GM12878 (cell line): ENCODE results near the gene LETM1. TPM values are rescaled to one million over a fixed set of nuclear protein-coding genes. Genes with fewer than 3 reads are reported as not detected.

Source experiments
- ATAC-seq: fragments of 200-7000 bp; cut with Tn5 transposase; 3 replicates; pipeline ENCODE4 v1.9.1; 2020; ENCODE audit warnings: mild to moderate bottlenecking, moderate library complexity
- BruUV-seq: library from RNA; stranded (reverse); fragments of 400-500 nt; replicated peaks from 2 replicates; lab custom pipeline; 2021; lab: Mats Ljungman, UMichigan
- CTCF ChIA-PET: fragments of 300-600 bp; sonication (Branson Sonifier 250); formaldehyde crosslinking; extraction: SDS; loops from one replicate; lab custom pipeline; 2021; ENCODE audit warnings: inconsistent platforms; lab: Yijun Ruan, JAX
- POLR2A ChIA-PET: fragments of 350-600 bp; formaldehyde crosslinking; extraction: SDS; loops from one replicate; lab custom pipeline; 2021; ENCODE audit warnings: inconsistent platforms; lab: Charles Lee
- RAD21 ChIA-PET: fragments of 300-600 bp; sonication (Branson Sonifier 250); formaldehyde crosslinking; loops from one replicate; lab custom pipeline; 2023; ENCODE audit warnings: antibody characterized with exemption; ENCODE audit not compliant: unreplicated experiment; lab: Charles Lee
- SMC1A ChIA-PET: fragments of 300-600 bp; sonication (Branson Sonifier 250); formaldehyde crosslinking; loops from one replicate; lab custom pipeline; 2023; ENCODE audit not compliant: unreplicated experiment, uncharacterized antibody; lab: Charles Lee
- DNase-seq: peaks from one replicate; pipeline ENCODE4 v3.0.0-alpha.2; 2011; ENCODE audit warnings: low read depth, low spot score
- FAIRE-seq: peaks from 3 replicates; lab custom pipeline; 2011; peaks lifted over from hg19 to GRCh38; lab: Jason Lieb, UNC
- H2AFZ ChIP-seq: 2 replicates; pipeline ENCODE4 v1.6.0; 2011; ENCODE audit warnings: low read depth, low read length, control low read depth; ENCODE audit not compliant: control insufficient read depth
- H3K27ac ChIP-seq: 2 replicates; pipeline ENCODE4 v1.5.1; 2011; ENCODE audit warnings: control low read depth; ENCODE audit not compliant: control insufficient read depth, insufficient read depth
- H3K27me3 ChIP-seq, 2 experiments: replicated peaks in 1 of 2; 2 replicates each; pipeline versions ENCODE4 v1.6.0 to v1.6.1; 2011; ENCODE audit warnings: low read length in 1 of 2; ENCODE audit not compliant: control insufficient read depth in 2 of 2, insufficient read depth in 2 of 2
- H3K36me3 ChIP-seq, 2 experiments: 2 replicates each; pipeline ENCODE4 v1.5.1; 2011; ENCODE audit warnings: low read length in 1 of 2; ENCODE audit not compliant: control insufficient read depth in 2 of 2, insufficient read depth in 2 of 2
- H3K4me1 ChIP-seq: 2 replicates; pipeline ENCODE4 v1.6.1; 2011; ENCODE audit warnings: mild to moderate bottlenecking, low read length, moderate library complexity, mixed read lengths; ENCODE audit not compliant: control insufficient read depth, insufficient read depth
- H3K4me2 ChIP-seq: 2 replicates; pipeline ENCODE4 v1.6.0; 2011; ENCODE audit warnings: control low read depth; ENCODE audit not compliant: control insufficient read depth, insufficient read depth
- H3K4me3 ChIP-seq: fragments of 200-600 bp; sonication (generic); 2 replicates; pipeline ENCODE4 v1.5.1; 2016
- H3K79me2 ChIP-seq: 2 replicates; pipeline ENCODE4 v1.6.0; 2011; ENCODE audit warnings: low read length; ENCODE audit not compliant: control insufficient read depth, insufficient read depth
- H3K9ac ChIP-seq: 2 replicates; pipeline ENCODE4 v1.8.0; 2011; ENCODE audit warnings: low read length, control low read depth, mixed read lengths; ENCODE audit not compliant: control insufficient read depth, insufficient read depth
- H3K9me3 ChIP-seq: replicated peaks from 3 replicates; pipeline ENCODE4 v1.5.1; 2011; ENCODE audit warnings: mild to moderate bottlenecking, low read length; ENCODE audit not compliant: control insufficient read depth, insufficient read depth
- H4K20me1 ChIP-seq: 2 replicates; pipeline ENCODE4 v1.6.0; 2011; ENCODE audit not compliant: control insufficient read depth, insufficient read depth
- CHD4 ChIP-seq: fragments of 200-600 bp; sonication (generic); IDR thresholded peaks from 2 replicates; pipeline ENCODE4 v1.6.1; 2016; ENCODE audit warnings: mild to moderate bottlenecking
- CREM ChIP-seq: IDR thresholded peaks from 2 replicates; pipeline ENCODE4 v1.6.1; 2014; ENCODE audit warnings: antibody characterized with exemption, low read depth
- HDAC6 ChIP-seq: fragments of 200-600 bp; sonication (generic); IDR thresholded peaks from one replicate; pipeline ENCODE4 v1.8.0; 2017; ENCODE audit warnings: antibody characterized with exemption; ENCODE audit not compliant: unreplicated experiment
- HSF1 ChIP-seq: fragments of 150-350 bp; IDR thresholded peaks from 2 replicates; pipeline ENCODE4 v1.6.1; 2014; ENCODE audit warnings: mild to moderate bottlenecking, low read depth, low read length
- NBN ChIP-seq: fragments of 450-650 bp; IDR thresholded peaks from 2 replicates; pipeline ENCODE4 v1.6.1; 2016
- NFYA ChIP-seq: IDR thresholded peaks from 2 replicates; pipeline ENCODE4 v1.6.1; 2011; ENCODE audit warnings: low read depth, mild to moderate bottlenecking, low read length, improper control_type of control experiment, borderline replicate concordance
- NR2F1 ChIP-seq: fragments of 450-650 bp; conservative IDR thresholded peaks from 2 replicates; pipeline ENCODE4 v1.6.1; 2017; ENCODE audit warnings: mild to moderate bottlenecking
- SMC3 ChIP-seq: IDR thresholded peaks from 2 replicates; pipeline ENCODE4 v1.6.1; 2011; ENCODE audit warnings: low read length, improper control_type of control experiment, borderline replicate concordance
- SUPT20H ChIP-seq: IDR thresholded peaks from 2 replicates; pipeline ENCODE4 v1.6.1; 2011; ENCODE audit warnings: low read depth, mild to moderate bottlenecking, low read length, moderate library complexity, borderline replicate concordance; ENCODE audit not compliant: control insufficient read depth
- WGBS: methylation state at CpG from one replicate; pipeline ENCODE4 v1.1.6; 2016; ENCODE audit warnings: low lambda C conversion rate; ENCODE audit not compliant: insufficient replicate concordance, insufficient coverage; ENCODE audit errors: missing lambda C conversion rate; 5-methylcytosine and 5-hydroxymethylcytosine counted together
- in situ Hi-C: fragments of 300-500 bp; cut with MboI; formaldehyde crosslinking; loops from 9 replicates; pipeline ENCODE4 v1.14.3; 2018; ENCODE audit warnings: mixed read lengths
- intact Hi-C: fragments of 100-400 bp; cut with micrococcal nuclease; formaldehyde crosslinking; loops from one replicate; pipeline ENCODE4 v1.14.2; 2022; ENCODE audit not compliant: unreplicated experiment
- polyA plus RNA-seq, 11 experiments: library from polyadenylated mRNA; depleted of rRNA in 4 of 11; unstranded in 6 of 11; stranded (reverse) in 5 of 11; fragments of >200 nt; fragmentation: Nextera tagmentation in 4 of 11; fragmentation: Illumina TruSeq in 1 of 11; extraction: Ambion mirVana in 4 of 11; extraction: Trizol in 1 of 11; gene quantifications; 1 replicate in 1 of 11; 2 replicates in 10 of 11; pipeline versions ENCODE4 v1.2.1 to v1.2.3, GENCODE V29; 2011 to 2016; ENCODE audit warnings: inconsistent platforms in 2 of 11, missing spikeins in 2 of 11, low read depth in 1 of 11
- total RNA-seq, 4 experiments: library from RNA; depleted of rRNA in 3 of 4; stranded (reverse); fragments of >200 nt in 3 of 4; fragmentation: Illumina TruSeq in 1 of 4; extraction: Trizol in 1 of 4; gene quantifications; 2 replicates each; pipeline versions ENCODE4 v1.2.1 to v1.2.3, GENCODE V29; 2013 to 2021

Gene LETM1
- total and polyA plus RNA-seq, 10 of the 15 experiments (the other 5 are each of a cell fraction or from before 2014, with no cell fraction given), result 2.6 to 65.2 (median 30.2) TPM

- Histone ChIP-seq H3K4me3 (no peak overlapping the region), H3K9me3 (no peaks in the 10 kb centered on the region), H3K27ac (no peak overlapping the region), H3K9ac (no peak overlapping the region), H2AFZ (no peak overlapping the region), H3K36me3 (no peaks in the 10 kb centered on the region), H3K27me3 (peaks cover 8 to 12% of the 10 kb centered on the region in 2 experiments), H3K4me1 (no peaks in the 10 kb centered on the region), H3K79me2 (no peaks in the 10 kb centered on the region), H4K20me1 (no peaks in the 10 kb centered on the region), H3K4me2 (no peak overlapping the region)
- DNase-seq, result no peak
- CTCF ChIA-PET, result interaction anchor here (0.9 kb wide), 1 partner anchor 48 kb away, joined by 5 read pairs; no protein-coding TSS in a partner anchor
- no peak for FAIRE-seq
- SMC1A ChIA-PET, result no interaction called here
- no TSS peak for BruUV-seq
- TF ChIP-seq SUPT20H (no peak), CHD4 (no peak), CREM (no peak), HDAC6 (no peak), NR2F1 (no peak), NFYA (no peak), SMC3 (no peak), HSF1 (no peak), NBN (no peak)
- intact Hi-C loops (no loop called here), in situ Hi-C loops (no loop called here)
- RAD21 ChIA-PET, result interaction anchor here (0.6 kb wide), 1 partner anchor 135 kb away, joined by 3 read pairs; no protein-coding TSS in a partner anchor
- 47% methylated on average over 19 of the region's 32 CpGs for WGBS
- POLR2A ChIA-PET, result no interaction called here
- ATAC-seq, result no peak
These were observed 60.4 kb downstream of the LETM1 start for GRCh38 chr4:1795299-1796195.
